GM18909 (cell line): ENCODE results near the gene GOLGA8B.
A peak's percentile ranks its signal among the peaks of the same experiment; 100 is the strongest.
"Not testable (repeated sequence)": the region's sequence is repeated elsewhere in the genome, so short reads cannot be mapped to it uniquely, and the experiment has no call there.

Experiments
- ATAC-seq: cut with Tn5 transposase; IDR thresholded peaks from one replicate; pipeline ENCODE4 v1.9.1; 2021; ENCODE audit warnings: mild to moderate bottlenecking; ENCODE audit not compliant: unreplicated experiment, poor library complexity

GOLGA8B gene

GRCh38 chr15:34598799-34599585, 15.5 kb upstream of the GOLGA8B start:
- no peak for ATAC-seq

DNA sequence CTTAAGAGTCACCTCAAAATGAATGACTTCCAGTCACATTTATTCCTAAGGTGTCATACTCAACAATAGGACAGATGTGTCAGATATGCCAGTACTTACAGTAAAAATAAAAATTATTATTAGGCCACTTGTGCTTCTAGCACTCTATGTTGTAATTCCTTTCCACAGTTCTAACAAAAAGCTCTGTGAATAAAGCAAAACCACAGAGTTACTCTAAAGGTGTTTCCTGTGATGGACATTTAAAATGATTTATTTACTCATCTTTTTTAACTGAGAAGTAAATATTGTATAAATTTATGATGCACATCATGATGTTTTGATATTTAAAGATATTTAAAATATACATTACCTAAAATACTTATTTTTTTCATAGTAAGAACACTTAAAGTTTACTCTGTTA, 13.9 kb upstream of the GOLGA8B start:
- ATAC-seq, result no peak

DNA sequence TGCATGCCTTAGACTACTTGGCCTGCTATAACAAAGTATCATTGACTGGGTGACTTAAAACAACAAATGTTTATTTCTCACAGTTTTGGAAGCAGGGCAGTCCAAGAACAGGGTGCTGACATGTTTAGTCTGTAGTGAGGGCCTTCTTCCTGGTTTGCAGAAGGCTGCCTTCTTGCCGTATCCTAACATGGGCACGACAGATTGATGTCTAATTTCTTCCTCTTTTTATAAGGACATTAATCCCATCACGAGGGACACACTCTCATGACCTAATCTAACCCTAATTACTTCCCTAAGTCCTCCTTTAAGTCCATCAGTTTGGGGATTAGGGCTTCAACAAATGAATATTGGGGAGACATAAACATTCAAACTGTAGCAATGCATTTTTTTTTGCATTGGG, 10.9 kb upstream of the GOLGA8B start:
- no peak for ATAC-seq

DNA sequence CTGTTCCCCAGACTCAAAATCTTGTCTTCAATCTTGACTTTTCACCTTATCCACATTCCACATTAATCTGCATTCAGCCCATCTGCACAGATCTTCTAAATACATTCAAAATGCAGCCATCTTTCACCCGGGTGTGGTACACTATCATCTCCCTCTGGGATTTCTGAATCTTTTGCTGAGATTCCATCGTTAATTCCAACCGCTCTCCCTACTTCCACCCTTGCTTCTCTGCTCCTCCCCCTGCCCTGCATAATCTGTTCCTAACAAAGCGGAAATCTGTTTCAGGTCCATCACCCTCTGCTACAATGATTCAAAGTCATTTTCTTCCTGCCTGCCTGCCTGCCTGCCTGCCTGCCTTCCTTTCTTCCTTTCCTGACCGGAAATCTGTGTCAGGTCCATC, 7.9 kb upstream of the GOLGA8B start:
- no peak for ATAC-seq

DNA sequence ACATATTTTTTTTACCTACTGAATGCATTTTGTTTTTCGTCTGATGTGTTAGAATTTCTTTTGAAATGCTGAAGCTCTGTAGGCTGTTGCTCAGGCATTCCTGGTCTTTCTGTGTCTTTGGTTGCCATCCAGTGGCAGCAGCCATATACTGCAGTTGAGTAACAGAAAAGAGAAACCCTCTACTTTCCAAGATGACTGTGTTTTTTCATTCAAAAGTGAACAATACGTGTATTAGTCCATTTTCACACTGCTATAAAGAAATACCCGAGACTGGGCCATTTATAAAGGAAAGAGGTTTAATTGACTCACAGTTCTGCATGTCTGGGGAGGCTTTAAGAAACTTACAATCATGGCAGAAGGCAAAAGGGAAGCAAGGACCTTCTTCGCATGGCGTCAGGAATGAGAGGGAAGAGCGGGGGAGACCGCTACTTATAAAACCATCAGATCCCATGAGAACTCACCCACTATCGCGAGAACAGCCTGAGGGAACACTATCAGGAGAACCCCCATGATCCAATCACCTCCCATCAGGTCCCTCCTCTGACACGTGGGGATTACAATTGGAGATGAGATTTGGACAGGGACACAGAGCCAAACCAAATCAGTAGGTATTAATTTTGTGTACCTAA, 4.7 kb upstream of the GOLGA8B start:
- ATAC-seq, result no peak

DNA sequence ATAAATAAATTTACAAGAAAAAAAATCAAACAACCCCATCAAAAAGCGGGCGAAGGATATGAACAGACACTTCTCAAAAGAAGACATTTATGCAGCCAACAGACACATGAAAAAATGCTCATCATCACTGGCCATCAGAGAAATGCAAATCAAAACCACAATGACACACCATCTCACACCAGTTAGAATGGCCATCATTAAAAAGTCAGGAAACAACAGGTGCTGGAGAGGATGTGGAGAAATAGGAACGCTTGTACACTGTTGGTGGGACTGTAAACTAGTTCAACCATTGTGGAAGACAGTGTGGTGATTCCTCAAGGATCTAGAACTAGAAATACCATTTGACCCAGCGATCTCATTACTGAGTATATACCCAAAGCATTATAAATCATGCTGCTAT, 2.5 kb upstream of the GOLGA8B start:
- not testable (repeated sequence) for ATAC-seq

GRCh38 chr15:34584996-34585395, 1.5 kb upstream of the GOLGA8B start:
- no peak for ATAC-seq

GRCh38 chr15:34584330-34584668, 848 bp upstream of the GOLGA8B start:
- ATAC-seq, result no peak

DNA sequence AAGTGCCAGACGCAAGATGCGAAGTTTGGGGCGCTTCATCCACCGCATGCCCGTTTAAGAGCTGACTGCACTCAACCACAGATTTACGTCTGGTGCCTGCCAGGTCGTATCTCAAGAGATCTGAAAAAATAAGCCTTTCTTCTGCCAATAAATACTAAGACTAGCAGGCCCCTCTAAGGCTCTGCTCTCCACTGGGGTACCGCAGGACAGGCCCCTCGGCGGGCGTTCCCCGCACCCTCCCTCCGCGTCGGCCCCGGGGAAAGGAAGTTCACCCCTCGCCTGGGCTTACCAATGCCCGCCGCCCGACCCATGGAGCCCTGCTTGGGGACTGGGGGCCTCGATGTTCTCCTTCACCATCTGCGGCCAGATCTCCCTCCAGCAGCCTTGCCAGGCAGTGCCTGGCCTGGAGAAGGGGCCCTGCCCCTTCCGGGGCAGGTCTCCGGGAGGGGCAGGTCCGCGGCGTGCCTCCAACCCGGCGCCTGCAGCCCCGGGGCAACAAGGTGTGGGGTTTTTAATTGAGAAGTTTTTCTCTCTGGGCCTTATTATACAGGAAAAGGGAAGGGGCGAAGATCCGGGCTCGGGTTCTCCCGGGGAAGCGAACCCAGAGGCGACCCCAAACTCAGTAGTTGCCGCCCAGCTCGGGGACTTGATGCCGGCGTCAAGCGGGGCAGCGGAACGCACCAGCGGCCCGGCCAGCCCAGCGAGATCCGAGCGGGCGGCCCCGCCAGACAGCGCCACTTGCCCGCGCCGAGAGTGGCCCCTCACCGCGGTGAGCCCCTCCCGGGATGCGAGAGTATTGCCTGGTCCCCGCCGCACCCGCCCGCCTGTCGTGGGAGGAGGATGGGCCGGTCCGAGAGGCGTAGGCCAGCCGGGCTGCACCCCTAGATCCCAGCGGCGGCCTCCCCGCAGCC, 735 bp downstream of the GOLGA8B start:
- peak; percentile 52 for ATAC-seq

DNA sequence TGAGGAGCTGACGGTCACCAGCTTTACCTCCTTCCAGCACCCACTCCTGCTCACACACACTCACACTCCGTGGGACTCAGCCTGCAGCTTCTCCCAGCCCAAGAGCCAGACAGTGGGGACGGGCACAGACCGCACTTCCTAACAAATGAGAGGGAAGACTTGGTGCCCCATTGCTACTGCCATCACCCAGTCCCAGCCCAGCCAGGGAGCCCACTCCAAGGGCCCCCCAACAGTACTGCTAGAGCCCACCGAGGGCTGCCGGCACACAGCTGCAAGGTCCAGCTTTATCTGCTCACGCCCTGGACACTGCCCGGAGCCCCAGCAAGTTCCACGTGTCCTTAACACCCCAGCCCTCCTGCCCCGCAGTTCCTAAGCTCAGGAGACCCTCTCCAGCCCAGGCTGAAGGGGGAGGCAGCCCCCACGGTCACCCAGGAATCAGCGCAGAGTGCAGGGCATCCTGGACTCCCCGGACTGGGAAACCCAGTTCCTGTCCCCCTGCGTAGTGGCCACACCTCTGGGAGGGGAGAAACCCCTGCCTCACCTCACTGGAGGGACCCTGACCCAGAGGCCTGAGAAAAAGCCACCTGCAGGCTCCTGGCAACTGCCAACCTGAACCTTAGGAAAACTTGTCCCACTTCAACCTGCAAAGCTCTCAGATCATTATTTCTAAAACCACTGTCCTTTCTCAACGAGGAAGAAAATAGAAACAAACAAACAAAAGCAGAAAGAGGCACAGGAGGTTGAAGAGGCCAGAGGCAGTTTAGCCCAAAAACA, 1.6 kb downstream of the GOLGA8B start:
- ATAC-seq, result not testable (repeated sequence)

GRCh38 chr15:34581043-34581365, 2.4 kb downstream of the GOLGA8B start:
- no peak for ATAC-seq

GRCh38 chr15:34580251-34581042, 3.0 kb downstream of the GOLGA8B start:
- ATAC-seq, result not testable (repeated sequence)

DNA sequence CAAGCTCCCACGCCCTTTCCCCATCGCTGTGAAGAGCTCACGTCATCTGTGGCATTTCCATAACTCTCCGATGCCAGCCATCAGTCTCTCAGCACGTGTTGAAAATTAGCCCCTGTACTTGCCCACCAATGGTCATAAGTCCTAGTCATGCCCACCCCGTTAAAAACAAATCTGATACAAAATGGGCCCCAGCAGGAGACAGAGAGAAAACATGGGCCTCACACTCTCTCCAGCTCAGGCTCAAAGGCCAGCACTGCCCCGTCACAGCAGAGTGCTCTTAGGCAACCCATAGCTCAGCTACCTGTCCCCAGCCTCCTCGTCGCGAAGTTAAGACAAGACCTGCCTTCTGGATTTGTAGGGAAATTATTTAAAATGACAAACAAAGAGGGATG, 5.2 kb downstream of the GOLGA8B start:
- no peak for ATAC-seq

DNA sequence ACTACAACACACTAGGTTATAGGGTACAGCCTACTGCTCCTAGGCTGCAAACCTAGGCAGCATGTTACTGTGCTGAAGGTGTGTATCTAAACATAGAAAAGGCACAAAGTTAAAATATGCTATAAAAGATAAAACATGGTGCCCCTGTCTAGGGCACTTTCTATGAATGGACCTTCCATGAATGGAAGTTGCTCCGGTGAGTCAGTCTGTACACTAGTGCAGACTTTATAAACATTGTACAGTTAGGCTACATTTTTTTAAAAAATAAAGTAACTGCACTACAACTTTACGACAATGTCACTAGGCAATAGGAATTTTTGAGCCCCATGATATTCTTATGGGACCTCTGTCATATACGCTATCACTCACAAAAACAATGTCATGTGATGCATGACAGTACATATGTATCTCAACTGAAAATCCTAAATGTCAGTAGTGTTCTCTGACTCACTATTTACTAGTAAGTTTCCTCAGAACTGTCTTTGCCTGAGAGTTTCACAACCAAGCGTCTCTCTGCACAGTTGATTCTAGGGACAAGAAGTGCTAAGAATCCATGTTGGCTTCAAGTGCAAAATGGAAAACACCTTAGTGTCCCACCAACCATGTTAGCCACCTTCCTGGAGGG, 5.7 kb downstream of the GOLGA8B start:
- not testable (repeated sequence) for ATAC-seq

DNA sequence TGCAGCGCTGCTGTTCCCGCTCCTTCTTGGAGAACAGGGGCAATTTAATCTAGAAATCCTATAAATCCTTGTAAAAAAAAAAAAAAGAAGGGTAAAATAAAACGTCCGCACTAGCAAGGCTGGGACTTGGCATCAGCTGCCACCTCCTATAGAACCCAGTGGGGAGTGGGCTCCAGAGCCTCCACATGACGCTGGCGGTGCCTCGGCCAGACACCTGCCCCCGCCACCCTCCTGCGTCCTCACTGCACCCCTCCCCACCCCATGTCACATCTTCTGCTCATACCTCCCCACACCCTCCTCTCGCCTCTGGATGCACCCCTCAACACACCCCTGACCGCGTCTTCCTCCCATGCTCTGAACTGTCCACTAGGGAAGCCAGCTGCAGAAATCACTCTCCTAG, 8.4 kb downstream of the GOLGA8B start:
- not testable (repeated sequence) for ATAC-seq

GRCh38 chr15:34572921-34573320, 10.5 kb downstream of the GOLGA8B start:
- not testable (repeated sequence) for ATAC-seq

DNA sequence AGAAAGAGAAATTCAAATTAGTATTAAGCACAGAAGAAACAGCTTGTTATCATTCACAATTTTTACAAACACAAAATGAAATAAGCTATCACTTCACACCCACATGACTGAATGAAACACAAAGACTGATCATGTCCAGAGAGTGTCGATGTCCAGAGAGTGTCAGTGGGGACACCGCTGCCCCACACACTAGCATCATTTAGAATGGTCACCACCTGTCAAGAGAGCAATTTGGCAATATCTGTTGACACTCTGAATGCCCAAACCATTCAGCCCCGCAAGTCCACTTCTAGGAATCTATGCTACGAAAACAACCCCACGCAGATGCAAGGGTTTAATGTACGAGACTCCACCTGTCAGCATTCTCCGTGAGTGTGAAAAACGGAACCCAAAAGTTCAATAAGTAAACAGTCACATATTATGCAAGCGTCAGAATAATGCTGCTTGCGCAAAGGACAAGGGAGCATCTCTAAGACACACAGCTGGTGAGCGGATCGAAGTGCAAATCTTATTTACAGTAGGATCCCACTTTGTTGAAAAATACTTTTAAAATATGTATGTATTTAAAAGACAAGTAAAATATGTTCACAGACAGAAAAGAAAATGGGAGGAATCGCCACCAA, 11.3 kb downstream of the GOLGA8B start:
- ATAC-seq, result not testable (repeated sequence)

DNA sequence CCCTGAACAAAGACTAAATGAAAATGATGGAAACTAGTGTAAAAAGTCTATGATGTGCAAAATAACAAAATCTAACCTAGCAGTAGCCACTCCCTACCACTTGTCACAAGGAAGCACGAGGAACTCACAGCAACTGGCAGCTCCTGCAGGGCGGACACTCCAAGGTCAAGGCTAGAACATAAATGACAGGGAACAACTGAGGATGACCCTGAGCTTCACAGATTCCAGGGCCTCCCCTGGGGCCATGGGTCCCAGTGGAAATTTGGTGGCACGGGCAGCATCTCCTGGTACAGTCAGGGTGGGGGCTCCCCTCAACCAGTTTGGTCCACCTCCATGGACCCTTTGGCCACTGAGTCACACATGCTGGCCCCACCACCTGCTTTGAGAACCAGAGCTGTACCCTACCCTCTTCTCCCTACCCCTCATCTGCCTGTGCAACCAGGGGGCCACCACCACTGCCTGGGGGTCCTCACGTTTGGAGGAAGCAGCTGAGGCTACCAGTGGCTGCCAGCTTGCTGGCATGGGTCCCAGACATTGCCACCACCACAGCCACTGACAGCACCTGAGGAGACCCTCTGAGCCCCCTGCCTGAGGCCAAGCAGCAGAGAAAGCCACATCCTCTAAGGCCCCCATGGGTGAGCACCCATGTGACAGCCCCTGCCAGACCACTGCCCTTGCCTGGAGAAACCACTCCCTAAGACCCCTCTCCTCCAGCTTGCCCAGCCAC, 13.6 kb downstream of the GOLGA8B start:
- ATAC-seq, result not testable (repeated sequence)
